GM19438 (cell line): ENCODE data around the gene CSTF1.

ENCODE experiments used
- ATAC-seq: cut with Tn5 transposase; IDR thresholded peaks from one replicate; pipeline ENCODE4 v1.9.1; 2021; ENCODE audit warnings: low read depth; ENCODE audit not compliant: unreplicated experiment

Gene CSTF1

DNA sequence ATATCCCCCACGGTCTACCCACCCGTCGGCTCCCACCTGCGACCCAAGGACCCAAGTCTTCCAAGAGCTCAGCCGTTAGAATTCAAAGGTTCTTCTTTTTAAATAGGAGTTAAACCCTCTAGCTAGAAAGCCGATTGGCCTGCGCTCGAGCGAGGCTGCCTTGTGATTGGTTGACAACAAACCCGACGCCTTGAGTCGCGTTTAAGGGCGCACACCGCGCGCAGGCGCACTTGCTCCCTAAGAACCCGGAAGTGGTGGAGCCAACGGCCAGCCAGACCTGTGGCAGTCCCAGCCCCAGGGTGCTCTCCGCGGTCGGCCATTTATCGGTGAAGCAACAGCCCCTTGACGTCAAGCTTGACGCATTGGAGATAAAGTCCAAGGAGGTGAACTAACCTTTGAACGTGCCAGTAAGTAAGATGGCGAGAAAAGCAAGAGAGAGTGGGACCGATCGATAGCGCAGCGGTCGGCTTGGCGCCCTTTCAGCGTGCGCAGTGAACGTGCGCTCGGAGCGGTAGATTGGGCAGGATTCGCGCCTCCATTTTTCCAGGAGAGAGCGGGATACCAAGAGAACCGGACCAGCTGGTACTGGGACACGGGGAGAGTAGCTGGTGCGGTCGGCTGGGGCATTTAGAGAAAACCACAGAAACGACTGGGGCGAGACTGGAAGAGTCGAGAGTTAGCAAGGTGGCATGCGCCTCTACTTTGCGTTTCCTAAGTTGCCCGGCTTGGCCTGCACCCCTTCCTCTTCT lies at the start of gene CSTF1, which contains the start of gene AURKA:
Gene CSTF1 (plus strand): TSS at position 514 of the 749 bp plus-strand sequence. CDS start 2,908 bp downstream, outside the sequence.
Gene AURKA (minus strand): TSS at position 84 of the 749 bp plus-strand sequence. CDS start 4,018 bp downstream, outside the sequence.
- ATAC-seq = peak; percentile 88

DNA sequence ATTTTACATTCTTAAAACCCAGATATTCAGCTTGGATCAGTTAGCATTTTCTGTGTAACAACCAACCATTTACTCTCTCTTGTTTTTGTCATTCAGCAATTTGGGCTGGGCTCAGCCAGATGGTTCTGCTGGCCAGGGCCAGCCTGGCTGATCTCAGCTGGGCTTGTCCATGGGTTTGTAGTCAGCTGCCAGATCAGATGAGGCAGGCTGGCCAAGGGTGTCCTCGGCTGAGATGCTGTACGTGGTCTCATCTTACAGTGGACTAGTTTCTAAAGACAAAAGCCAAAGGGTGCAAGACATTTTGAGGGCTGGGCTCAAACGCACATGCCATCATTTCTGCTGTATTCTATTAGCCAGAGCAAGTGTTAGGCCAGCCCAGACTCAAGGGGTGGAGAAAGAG lies 49.7 kb upstream of the CSTF1 start:
- ATAC-seq = no peak

DNA sequence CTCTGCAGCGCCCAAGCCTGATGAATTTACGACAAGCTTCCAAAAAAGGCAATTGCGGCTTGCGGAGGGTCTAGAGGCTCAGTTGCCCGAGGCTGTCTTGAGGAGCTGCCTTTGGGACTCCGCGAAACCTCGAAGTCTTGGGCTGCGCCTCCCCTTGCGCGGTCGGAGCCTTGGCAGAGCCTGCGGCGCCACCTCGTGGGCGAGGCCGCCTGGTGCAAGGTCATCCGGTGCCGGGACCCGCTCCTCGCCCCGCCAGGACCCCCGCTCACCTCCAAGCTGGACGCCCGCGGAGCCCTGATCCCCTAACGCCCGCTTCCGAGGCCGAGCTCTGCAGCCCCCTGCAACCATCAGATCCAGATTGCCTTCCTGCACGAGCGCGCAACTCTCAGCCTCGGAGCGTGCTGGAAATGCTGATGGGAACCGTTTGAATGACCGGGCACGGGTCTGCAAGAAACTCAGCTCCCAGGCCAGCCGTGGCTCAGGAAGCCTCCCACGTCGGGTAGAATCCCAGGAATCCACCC lies 48.5 kb upstream of the CSTF1 start:
- no peak for ATAC-seq

DNA sequence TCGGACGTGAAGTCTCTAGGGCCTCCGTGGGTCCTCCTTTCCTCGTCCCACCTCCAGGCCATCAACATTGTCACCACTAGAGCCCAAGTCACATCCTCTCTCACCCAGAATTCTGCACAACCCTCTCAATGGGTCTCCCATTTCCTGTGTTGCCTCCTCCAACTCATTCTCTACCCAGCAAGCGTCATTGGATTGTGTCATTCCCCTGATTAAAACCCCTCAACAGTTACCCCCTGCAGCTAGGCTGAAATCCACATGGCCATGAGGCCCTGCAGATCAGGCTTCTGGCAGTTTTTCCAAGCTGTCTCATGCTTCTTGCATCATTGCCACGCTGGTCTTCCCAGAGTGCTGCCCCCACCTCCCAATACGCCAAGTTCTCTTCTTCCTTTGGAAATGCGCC lies 46.5 kb upstream of the CSTF1 start:
- ATAC-seq = no peak

DNA sequence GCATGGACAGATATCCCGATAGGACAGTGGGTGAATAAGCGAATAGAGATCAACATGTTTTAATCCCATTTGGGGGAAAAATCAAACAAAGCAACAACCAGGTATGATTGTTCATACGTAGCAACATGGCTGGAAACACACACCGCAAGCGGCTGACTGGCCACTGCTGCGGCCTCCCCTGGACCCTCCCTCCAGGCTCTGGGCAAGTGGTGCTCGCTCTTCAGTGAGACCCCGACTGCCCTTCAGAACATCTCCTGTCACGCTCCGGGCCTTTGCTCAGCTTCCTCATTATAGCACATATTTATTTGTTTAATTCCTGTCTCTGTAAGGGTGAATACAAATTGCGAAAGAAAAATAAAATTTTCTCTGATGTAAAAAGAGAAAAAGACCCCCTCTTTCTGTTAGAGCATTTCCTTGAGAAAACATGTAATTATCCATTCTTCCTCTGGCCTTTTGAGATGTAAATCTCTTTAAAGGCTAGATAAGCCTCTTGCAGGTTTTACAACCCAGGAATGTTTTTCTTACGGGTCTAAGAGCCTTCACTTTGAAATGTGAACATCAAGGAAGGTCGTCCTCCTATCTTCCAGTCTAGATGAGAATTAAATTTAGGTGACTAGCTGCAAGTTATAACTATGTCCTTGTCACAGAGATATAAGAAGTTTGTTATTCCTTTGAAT lies 44.7 kb upstream of the CSTF1 start:
- no peak for ATAC-seq

DNA sequence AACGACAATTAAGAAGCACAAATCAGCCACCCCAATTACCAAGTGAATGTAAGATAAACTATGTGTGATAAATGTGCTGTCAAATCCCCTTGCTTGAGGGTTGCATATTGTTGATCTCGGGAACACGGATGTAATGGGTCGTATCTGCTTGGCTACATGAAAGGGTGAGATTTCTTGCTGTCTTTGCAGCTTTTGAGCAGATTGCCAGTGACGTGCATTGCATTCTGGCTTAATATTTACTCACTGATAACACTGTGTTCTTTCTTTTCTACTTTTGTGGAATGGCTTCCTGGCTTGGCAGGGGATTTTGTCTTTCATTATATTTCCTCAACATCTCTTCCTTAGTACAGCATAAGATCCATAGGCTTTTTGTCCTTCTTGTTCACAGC lies 44.1 kb upstream of the CSTF1 start:
- no peak for ATAC-seq

DNA sequence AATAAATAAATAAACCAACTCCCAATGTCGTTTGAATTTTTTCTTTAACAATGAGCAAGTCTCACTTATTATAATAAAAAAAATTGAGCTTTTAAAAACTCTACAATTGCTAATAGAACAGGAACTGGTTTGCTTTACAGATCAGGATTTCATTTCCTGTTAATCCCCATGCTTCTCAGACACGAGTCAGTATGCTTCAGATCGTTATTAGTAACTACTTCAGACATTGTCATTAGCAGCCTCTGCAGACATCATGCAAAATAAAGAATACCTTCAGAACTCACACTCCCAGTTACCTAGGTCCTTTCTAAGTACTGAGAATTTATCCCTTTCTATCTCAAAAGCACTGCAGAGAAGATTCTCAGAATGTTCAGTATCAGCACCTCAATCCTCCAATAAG lies 43.7 kb upstream of the CSTF1 start:
- no peak for ATAC-seq

DNA sequence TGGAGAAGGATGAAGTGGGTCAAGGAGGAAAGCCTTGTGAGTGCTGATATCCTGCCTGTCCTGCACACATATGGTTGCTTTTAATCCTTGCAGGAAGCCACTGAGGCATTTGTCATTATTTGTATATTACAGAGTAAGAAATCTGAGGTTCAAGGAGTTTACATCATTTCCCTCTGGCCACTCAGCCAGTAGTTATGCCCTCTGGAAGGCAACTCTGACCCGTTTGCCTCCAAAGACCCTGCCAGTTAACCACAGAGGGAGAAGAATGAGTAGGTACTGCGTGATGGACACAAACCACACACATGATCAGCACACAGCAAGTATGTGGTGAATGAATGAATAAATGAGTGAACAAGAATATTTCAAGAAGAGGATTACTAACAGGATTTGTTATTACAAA lies 41.6 kb upstream of the CSTF1 start:
- ATAC-seq = no peak

DNA sequence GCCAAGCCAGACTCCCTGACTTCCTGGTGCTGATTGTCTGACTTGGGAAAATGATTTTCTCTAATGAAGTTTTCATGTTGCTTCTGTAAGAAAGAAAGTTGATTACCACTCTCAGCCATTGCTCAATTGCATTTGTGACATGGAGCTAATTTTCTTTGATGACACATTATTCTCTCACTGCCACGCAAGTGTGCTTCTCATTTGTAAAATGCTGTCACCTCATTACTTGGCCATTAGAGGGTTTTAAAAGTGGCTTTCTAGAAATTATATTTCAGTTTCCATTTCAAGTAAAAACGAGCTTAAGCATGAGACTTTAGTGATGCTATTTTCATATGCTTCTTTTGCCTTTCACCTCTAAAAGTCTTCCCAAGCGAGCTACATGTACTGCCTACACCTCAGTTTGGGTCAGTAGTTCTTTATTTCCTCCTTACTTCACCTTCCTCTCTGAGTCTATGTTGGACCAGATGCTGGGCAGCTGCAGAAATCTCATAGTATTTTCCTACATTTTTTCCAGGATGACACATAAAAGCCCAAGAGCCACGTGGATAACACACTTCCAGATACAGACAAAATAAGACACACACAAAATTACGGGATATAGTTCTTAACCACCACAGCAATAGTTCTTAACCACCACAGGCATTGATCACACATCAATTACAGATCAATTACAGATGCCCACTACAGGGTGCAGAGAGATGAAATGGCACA lies 39.9 kb upstream of the CSTF1 start:
- ATAC-seq = no peak

DNA sequence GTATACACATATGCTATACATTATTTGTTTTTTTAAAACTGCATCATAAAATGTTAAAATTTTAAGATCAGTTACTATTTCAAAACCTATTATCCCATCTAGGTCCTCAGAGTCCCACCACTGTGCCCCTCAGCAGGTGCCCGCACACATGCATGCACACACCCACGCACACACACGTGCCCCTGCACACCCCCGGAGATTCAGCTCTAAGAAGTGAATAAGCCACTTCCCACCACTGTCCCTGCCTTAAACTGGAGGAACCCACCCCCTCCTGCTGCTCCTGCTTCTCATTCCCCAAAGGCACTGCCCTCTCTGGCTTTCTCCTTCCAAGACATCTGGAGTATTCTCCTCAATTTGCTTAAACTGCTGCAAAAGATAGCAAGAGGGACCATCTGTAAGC lies 39.1 kb upstream of the CSTF1 start:
- ATAC-seq = no peak

DNA sequence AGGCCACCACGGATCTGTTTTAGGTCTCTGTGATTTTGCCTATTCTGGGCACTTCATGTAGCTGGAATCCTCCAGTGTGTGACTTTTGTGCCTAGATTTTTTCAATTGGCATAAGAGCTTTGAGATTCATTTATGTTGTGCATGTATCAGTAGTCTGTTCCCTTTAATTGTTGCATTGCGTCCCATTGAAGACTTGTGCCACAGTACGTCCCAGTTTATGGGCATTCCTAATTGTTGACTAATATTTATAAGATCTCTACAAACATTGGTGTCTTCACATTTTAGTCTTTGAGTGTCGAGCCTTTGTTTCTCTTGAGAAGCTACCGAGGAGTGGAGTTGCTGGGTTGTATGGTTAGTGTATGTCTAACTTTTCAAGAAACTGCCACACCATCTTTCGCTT lies 34.4 kb upstream of the CSTF1 start:
- ATAC-seq = no peak

DNA sequence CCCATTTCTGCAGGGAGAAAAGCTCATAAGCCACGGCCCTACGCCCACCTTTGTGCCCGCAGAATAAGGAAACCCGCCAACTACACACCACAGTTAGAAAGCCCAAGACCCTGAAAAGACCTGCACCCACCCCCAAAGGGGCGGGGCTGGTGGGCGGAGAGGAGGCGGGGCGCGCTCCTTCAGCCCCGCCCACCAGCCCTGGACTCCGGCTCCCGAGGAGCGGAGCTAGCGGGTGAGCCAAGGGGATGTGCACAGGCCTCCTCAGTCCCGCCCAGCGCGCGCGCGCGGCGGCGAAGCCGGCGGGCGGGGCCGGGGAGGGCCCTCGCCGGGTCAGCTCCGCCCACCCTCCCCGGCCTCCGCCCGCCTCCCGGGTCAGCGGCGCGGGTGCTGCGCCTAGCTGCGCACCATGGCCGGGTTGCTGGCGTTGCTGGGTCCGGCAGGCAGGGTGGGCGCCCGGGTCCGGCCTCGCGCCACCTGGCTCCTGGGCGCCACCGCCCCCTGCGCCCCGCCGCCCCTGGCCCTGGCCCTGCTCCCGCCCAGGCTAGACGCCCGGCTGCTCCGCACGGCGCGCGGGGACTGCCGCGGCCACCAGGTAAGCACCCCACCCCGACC lies 33.7 kb upstream of the CSTF1 start, which contains the start of gene FAM210B:
Gene FAM210B (plus strand): TSS at position 375 of the 612 bp plus-strand sequence. CDS start 32 bp downstream, at position 407.
- peak; percentile 91 for ATAC-seq

DNA sequence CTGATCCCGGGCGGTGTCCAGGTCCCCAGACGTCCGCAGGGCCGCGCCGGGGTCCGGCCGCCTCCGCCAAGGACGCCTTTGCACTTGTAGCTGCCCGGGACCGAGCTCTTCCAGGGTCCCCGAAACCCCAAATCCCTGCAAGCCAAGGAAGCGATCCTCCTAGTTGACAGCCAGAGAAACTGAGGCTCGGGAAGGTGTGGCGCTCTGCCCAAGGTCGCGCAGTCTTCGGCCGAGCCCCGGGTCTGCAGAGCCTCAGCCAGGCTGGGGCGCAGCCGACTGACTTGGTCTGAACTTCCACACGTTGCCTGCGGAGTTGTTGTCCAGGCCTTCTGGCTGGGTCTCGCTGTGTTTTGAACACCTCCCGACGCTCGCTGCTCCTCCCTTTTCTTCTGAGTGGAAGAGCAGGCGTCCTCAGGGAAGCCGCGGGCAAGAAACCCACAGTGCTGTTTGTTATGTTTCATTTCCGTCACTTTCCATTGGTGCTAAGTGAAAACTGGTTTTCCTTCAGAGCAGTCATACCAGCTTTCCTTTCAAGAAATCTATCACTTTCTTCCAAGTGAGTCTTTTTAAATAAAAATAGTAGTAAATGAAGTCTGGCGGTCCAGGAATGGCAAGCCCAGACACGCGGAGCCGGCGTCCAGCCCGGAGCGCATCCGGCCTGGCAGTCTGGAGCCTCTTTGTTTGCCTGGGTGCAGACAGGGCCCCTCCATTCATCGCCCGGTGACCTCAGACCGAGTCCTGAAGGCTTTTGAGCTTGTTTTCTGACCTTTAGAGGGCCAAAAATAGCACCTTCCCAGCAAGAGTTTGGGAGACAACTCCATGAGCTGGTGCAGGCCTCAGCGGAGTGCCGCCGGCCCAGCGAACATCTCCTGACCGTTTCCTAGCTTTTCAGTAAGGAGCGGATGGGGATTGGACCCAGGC lies 33.0 kb upstream of the CSTF1 start:
- ATAC-seq = peak; percentile 43

DNA sequence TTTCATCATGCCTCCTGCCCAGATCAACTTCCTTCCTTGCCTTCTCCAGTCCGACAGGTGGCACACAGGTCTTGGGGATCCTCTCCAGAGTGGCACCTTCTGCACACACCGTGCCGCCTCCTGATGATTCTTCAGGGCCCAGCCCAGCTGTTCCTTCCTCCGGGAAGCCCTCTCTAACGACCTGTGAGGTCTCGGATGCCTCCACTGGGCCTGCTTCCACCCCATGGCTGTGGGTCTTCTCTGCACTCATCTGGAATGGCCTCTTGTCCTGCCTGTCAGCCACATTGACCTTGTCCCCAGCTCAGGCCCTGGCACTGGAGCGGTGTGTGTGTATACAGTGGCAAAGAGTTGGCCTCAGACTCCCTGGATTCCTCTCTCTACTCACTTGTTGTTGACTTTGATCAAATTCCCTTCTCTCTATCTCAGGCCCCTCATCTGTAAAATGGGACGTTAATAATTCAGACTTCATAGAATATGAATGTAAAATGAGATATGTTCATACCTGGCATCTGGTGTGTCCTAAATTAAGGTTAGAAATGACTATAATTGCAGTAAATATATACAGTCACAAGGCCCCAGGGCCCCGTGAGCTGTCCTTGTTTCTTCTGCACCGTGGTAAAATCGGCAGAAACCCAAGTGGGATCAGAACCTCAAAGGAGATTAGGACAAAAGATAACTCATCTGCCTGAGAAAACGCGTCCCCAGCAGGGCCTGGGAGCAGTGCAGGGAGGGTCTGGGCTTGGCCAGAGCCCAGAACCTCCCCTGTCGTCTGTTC lies 32.1 kb upstream of the CSTF1 start:
- no peak for ATAC-seq

DNA sequence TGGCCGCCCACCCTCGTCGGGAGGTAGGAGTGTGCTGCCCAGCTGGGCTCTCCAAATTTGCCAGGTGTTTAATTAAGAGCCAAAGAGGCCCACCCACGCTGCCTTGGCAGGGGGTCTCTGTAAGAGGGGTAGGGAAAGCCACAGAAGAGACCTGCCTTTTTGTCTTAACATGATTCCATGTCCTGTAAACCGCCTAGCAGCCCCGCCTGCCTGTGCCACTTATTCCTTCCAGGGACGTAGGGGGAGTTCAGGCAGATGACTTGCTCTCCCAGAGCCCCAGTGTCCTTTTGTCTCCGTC lies 31.6 kb upstream of the CSTF1 start:
- no peak for ATAC-seq

DNA sequence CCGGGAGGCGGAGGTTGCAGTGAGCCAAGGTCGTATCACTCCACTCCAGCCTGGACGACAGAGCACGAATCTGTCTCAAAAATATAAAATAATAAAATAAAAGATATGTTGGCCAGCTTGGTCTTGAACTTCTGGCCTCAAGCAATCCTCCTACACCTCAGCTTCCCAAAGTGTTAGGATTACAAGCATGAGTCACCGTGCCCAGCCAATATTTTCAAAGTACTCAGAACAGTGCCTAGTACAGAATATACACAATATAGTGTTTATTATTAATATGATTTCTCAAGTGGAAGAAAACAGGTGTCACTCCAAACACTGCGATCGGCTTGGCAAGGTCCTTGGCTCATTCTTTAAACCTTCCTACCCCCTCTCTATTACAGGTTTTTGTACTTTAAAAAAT lies 30.5 kb upstream of the CSTF1 start:
- no peak for ATAC-seq

DNA sequence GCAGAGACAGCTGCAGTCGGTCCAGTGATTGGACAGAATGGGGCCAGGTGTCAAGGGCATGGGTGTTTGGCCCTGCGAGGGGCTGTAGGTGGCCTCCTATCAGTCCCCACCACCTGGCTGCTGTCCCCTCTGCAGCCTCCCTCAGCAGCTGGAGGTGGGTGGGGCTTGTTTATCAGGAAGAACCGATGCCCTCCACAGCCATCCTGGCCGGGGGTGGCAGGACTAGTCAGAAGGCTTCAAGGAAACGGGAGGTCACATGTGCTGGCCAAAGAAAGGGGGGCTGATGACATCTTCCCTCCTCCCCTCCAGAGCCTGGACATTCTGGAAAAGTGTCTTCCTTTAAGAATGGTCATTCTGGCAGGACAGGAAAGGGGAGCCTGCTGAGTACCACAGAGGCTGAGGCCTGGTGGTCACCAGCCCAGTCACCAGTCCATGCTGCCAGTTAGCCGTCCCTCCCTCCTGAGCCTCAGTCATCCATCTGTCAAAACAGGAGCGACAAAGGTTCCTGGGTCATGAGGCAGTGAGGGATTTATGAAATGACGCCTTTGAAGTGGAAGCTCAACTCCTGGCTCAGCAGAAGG lies 29.5 kb upstream of the CSTF1 start:
- no peak for ATAC-seq

DNA sequence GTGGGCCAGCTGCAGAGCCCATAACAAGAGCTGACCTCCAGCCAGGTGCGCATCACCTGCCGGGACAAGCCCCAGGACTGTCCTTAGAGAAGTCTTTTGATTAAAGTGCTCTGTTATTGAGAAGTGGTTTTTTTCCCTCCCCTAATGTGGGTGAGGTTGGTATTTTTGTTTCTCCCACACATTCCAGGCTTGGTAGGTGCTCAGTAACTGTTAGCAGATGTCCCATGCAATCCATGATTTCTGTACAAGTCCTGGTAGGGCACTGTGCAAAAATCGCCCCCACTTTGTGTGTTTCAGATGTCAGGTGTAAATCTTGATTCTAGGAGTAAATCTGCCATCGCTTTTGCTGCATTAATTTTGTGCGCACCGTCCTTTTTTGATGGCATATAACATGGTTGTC lies 29.0 kb upstream of the CSTF1 start:
- ATAC-seq = no peak
